H1 (cell line): ENCODE results near the gene USP38. TPM values are rescaled to one million over a fixed set of nuclear protein-coding genes. Genes with fewer than 3 reads are reported as not detected.

Experiments used
- CTCF ChIA-PET: fragments of 300-600 bp; sonication (Branson Sonifier 250); formaldehyde crosslinking; loops from one replicate; lab custom pipeline; 2021; ENCODE audit not compliant: partially characterized antibody; lab: Charles Lee
- POLR2A ChIA-PET: fragments of 300-600 bp; sonication (Branson Sonifier 250); formaldehyde crosslinking; loops from one replicate; lab custom pipeline; 2021; ENCODE audit warnings: inconsistent platforms; ENCODE audit not compliant: partially characterized antibody; lab: Charles Lee
- DNase-seq, 2 experiments: peaks; one replicate each; pipeline versions ENCODE4 v3.0.0 to v3.0.0-alpha.2; 2010 to 2022; ENCODE audit warnings: low spot score in 2 of 2, low read depth in 1 of 2, mixed read lengths in 1 of 2
- FAIRE-seq: peaks from 2 replicates; lab custom pipeline; 2011; peaks lifted over from hg19 to GRCh38; lab: Jason Lieb, UNC
- H2AFZ ChIP-seq: 2 replicates; pipeline ENCODE4 v1.8.1; 2012; ENCODE audit warnings: low read length, inconsistent platforms
- H2AK5ac ChIP-seq: 2 replicates; pipeline ENCODE4 v1.6.1; 2013; ENCODE audit warnings: low read depth, low read length
- H2BK120ac ChIP-seq: replicated peaks from 2 replicates; pipeline ENCODE3; 2013; ENCODE audit warnings: low read depth, low read length, inconsistent platforms
- H2BK12ac ChIP-seq: 2 replicates; pipeline ENCODE4 v1.6.1; 2013; ENCODE audit warnings: low read depth, low read length
- H2BK15ac ChIP-seq: 2 replicates; pipeline ENCODE4 v1.6.1; 2013; ENCODE audit warnings: low read length
- H2BK20ac ChIP-seq: 2 replicates; pipeline ENCODE4 v1.6.1; 2013; ENCODE audit warnings: low read length
- H2BK5ac ChIP-seq: 2 replicates; pipeline ENCODE4 v1.6.1; 2013; ENCODE audit warnings: low read depth, low read length
- H3K14ac ChIP-seq: 2 replicates; pipeline ENCODE4 v1.6.1; 2013; ENCODE audit warnings: inconsistent platforms; ENCODE audit not compliant: insufficient read length
- H3K18ac ChIP-seq: 2 replicates; pipeline ENCODE4 v1.6.1; 2013; ENCODE audit warnings: low read length; ENCODE audit errors: extremely low read depth
- H3K23ac ChIP-seq: 2 replicates; pipeline ENCODE4 v1.6.1; 2013; ENCODE audit warnings: inconsistent platforms; ENCODE audit not compliant: insufficient read length
- H3K23me2 ChIP-seq: 2 replicates; pipeline ENCODE4 v1.6.1; 2013; ENCODE audit warnings: low read depth, low read length
- H3K27ac ChIP-seq: 2 replicates; pipeline ENCODE4 v1.6.1; 2011; ENCODE audit warnings: low read depth, low read length, inconsistent platforms
- H3K27me3 ChIP-seq, 4 experiments: replicated peaks in 1 of 4; 1 replicate in 1 of 4; 2 replicates in 3 of 4; pipeline versions ENCODE4 v1.6.1 to v1.8.1; 2011 to 2013; ENCODE audit warnings: low read length in 3 of 4, mild to moderate bottlenecking in 3 of 4, inconsistent platforms in 2 of 4, mixed read lengths in 2 of 4, moderate library complexity in 1 of 4; ENCODE audit not compliant: control insufficient read depth in 3 of 4, insufficient read depth in 3 of 4; ENCODE audit errors: extremely low read depth in 1 of 4
- H3K36me3 ChIP-seq, 4 experiments: 2 replicates each; pipeline versions ENCODE4 v1.6.1 to v1.8.1; 2011 to 2013; ENCODE audit warnings: mild to moderate bottlenecking in 4 of 4, low read length in 3 of 4, moderate library complexity in 2 of 4, control low read depth in 1 of 4, inconsistent platforms in 1 of 4; ENCODE audit not compliant: insufficient read depth in 4 of 4, control insufficient read depth in 2 of 4
- H3K4ac ChIP-seq: replicated peaks from 2 replicates; pipeline ENCODE3; 2013; ENCODE audit warnings: low read length, low read depth, mixed read lengths, inconsistent platforms; ENCODE audit not compliant: insufficient read length
- H3K4me1 ChIP-seq, 4 experiments: replicated peaks in 1 of 4; 1 replicate in 1 of 4; 2 replicates in 3 of 4; pipeline versions ENCODE4 v1.6.1 to v1.8.1; 2011 to 2013; ENCODE audit warnings: low read length in 3 of 4, inconsistent platforms in 2 of 4, mixed read lengths in 1 of 4; ENCODE audit not compliant: insufficient read depth in 4 of 4, control insufficient read depth in 3 of 4
- H3K4me2 ChIP-seq, 2 experiments: 2 replicates each; pipeline versions ENCODE4 v1.6.1 to v1.8.1; 2011 to 2013; ENCODE audit warnings: low read depth in 2 of 2, low read length in 2 of 2, control low read depth in 1 of 2, inconsistent platforms in 1 of 2, mild to moderate bottlenecking in 1 of 2; ENCODE audit not compliant: insufficient read depth in 1 of 2
- H3K4me3 ChIP-seq, 4 experiments: fragments of 200-600, 300-600 bp in 1 of 4; sonication (generic), shearing (Covaris generic), sonication (Bioruptor Twin) in 1 of 4; 2 replicates each; pipeline versions ENCODE4 v1.5.1 to v1.8.1; 2011 to 2016; ENCODE audit warnings: low read length in 4 of 4, low read depth in 3 of 4, control low read depth in 2 of 4, inconsistent platforms in 2 of 4, mild to moderate bottlenecking in 2 of 4, mixed read lengths in 1 of 4, moderate library complexity in 1 of 4; ENCODE audit not compliant: insufficient read depth in 2 of 4; ENCODE audit errors: extremely low read depth in 1 of 4
- H3K56ac ChIP-seq: replicated peaks from 2 replicates; pipeline ENCODE3; 2013; ENCODE audit warnings: low read depth, mild to moderate bottlenecking, mixed read lengths, low read length, inconsistent platforms; ENCODE audit not compliant: insufficient read length
- H3K79me1 ChIP-seq: 2 replicates; pipeline ENCODE4 v1.6.1; 2013; ENCODE audit warnings: low read depth, low read length, control low read depth
- H3K79me2 ChIP-seq, 2 experiments: 2 replicates each; pipeline versions ENCODE4 v1.6.1 to v1.8.1; 2012 to 2013; ENCODE audit warnings: low read length in 2 of 2, mild to moderate bottlenecking in 2 of 2, inconsistent platforms in 1 of 2; ENCODE audit not compliant: insufficient read depth in 2 of 2, control insufficient read depth in 1 of 2
- H3K9ac ChIP-seq, 4 experiments: replicated peaks in 1 of 4; 1 replicate in 1 of 4; 2 replicates in 3 of 4; pipeline versions ENCODE4 v1.6.1 to v1.8.1; 2011 to 2013; ENCODE audit warnings: low read depth in 3 of 4, low read length in 3 of 4, control low read depth in 2 of 4, mild to moderate bottlenecking in 2 of 4, moderate library complexity in 2 of 4, inconsistent platforms in 1 of 4; ENCODE audit errors: extremely low read depth in 1 of 4
- H3K9me3 ChIP-seq, 2 experiments: 2 replicates each; pipeline versions ENCODE4 v1.6.1 to v1.8.1; 2012 to 2013; ENCODE audit warnings: mild to moderate bottlenecking in 2 of 2, moderate library complexity in 2 of 2, control low read depth in 1 of 2, inconsistent platforms in 1 of 2, low read depth in 1 of 2, low read length in 1 of 2, mixed read lengths in 1 of 2; ENCODE audit not compliant: insufficient read depth in 2 of 2
- H4K20me1 ChIP-seq, 2 experiments: replicated peaks in 1 of 2; 2 replicates each; pipeline versions ENCODE3 to v1.8.1; 2011 to 2013; ENCODE audit warnings: inconsistent platforms in 2 of 2, low read length in 2 of 2, mild to moderate bottlenecking in 1 of 2; ENCODE audit not compliant: insufficient read depth in 2 of 2, control insufficient read depth in 1 of 2
- H4K5ac ChIP-seq: 2 replicates; pipeline ENCODE4 v1.6.1; 2013; ENCODE audit warnings: low read length, low read depth, mixed read lengths, inconsistent platforms; ENCODE audit not compliant: insufficient read length
- H4K8ac ChIP-seq: 2 replicates; pipeline ENCODE4 v1.8.0; 2013; ENCODE audit warnings: mild to moderate bottlenecking, moderate library complexity, low read length, inconsistent platforms; ENCODE audit not compliant: insufficient read depth; ENCODE audit errors: extremely low read depth
- H4K91ac ChIP-seq: replicated peaks from 2 replicates; pipeline ENCODE3; 2013; ENCODE audit warnings: low read length, mixed read lengths, inconsistent platforms; ENCODE audit not compliant: insufficient read length
- CHD1 ChIP-seq: IDR thresholded peaks from 2 replicates; pipeline ENCODE4 v1.6.1; 2012; ENCODE audit warnings: low read depth, low read length, improper control_type of control experiment
- FOSL1 ChIP-seq: IDR thresholded peaks from 2 replicates; pipeline ENCODE4 v1.6.1; 2011; ENCODE audit warnings: mild to moderate bottlenecking, low read depth, low read length, moderate library complexity; ENCODE audit not compliant: insufficient read depth
- KDM1A ChIP-seq: fragments of 200-600, 300-600 bp; sonication (generic); IDR thresholded peaks from 2 replicates; pipeline ENCODE4 v1.7.1; 2016; ENCODE audit warnings: mild to moderate bottlenecking, low read length, borderline replicate concordance
- WGBS, 2 experiments: shearing (Covaris generic) in 1 of 2; methylation state at CpG; one replicate each; pipeline versions ENCODE4 v1.1.6 to v1.1.7; 2013 to 2015; ENCODE audit warnings: low lambda C conversion rate in 2 of 2, mixed read lengths in 2 of 2, inconsistent platforms in 1 of 2, low coverage in 1 of 2, missing lambda C conversion rate in 1 of 2; ENCODE audit not compliant: insufficient replicate concordance in 2 of 2, insufficient coverage in 1 of 2, insufficient read length in 1 of 2; ENCODE audit errors: extremely low coverage in 1 of 2, missing lambda C conversion rate in 1 of 2; 5-methylcytosine and 5-hydroxymethylcytosine counted together
- polyA plus RNA-seq, 7 experiments: library from polyadenylated mRNA; depleted of rRNA in 3 of 7; stranded (reverse) in 5 of 7; unstranded in 2 of 7; fragments of >200 nt in 5 of 7; fragments of 200-250 nt in 2 of 7; gene quantifications; 1 replicate in 5 of 7; 2 replicates in 1 of 7; 4 replicates in 1 of 7; pipeline versions ENCODE4 v1.2.1 to v1.2.3, GENCODE V29; 2011 to 2013; ENCODE audit warnings: missing spikeins in 2 of 7, mixed read lengths in 2 of 7
- total RNA-seq: library from RNA; stranded (reverse); fragmentation: NEBNext Ultra II Directional; extraction: Animal tissue kit (Norgen Biotek cat#: 25700); gene quantifications from 2 replicates; pipeline ENCODE4 v1.2.1, GENCODE V29; 2021

USP38 gene
- total and polyA plus RNA-seq, 2 of the 8 experiments (the other 6 are each of a cell fraction or from before 2014, with no cell fraction given): 3.2 to 10.5 TPM

GRCh38 chr4:143256456-143256855 is 71.7 kb downstream of the USP38 start:
- TF ChIP-seq FOSL1: no peak
- no peak for TF ChIP-seq CHD1
- TF ChIP-seq KDM1A: no peak
- TF ChIP-seq, all 59 proteins: peak for 0
- H3K9me3 ChIP-seq: no peaks in the 10 kb centered on the region
- no peak overlapping the region for H2BK12ac ChIP-seq
- H4K20me1 ChIP-seq: no peaks in the 10 kb centered on the region
- H3K9ac ChIP-seq: no peak overlapping the region
- H3K14ac ChIP-seq: no peak overlapping the region
- DNase-seq (no peak), FAIRE-seq (no peak)
- no peaks in the 10 kb centered on the region for H3K79me2 ChIP-seq
- WGBS, 2 experiments: 91% methylated on average over 2 of the region's 2 CpGs; no CpG with 5 or more reads in 1 of the 2 experiments
- no peak overlapping the region for H4K91ac ChIP-seq
- H3K23ac ChIP-seq: no peak overlapping the region
- no peak overlapping the region for H3K4me3 ChIP-seq
- H3K23me2 ChIP-seq: no peaks in the 10 kb centered on the region
- H3K79me1 ChIP-seq: no peaks in the 10 kb centered on the region
- H2BK20ac ChIP-seq: no peak overlapping the region
- H4K8ac ChIP-seq: no peak overlapping the region
- no peaks in the 10 kb centered on the region for H3K36me3 ChIP-seq
- H2BK15ac ChIP-seq: no peak overlapping the region
- H4K5ac ChIP-seq: no peak overlapping the region
- no peak overlapping the region for H3K56ac ChIP-seq
- no peak overlapping the region for H2BK120ac ChIP-seq
- H3K4ac ChIP-seq: no peak overlapping the region
- H2AFZ ChIP-seq: no peak overlapping the region
- POLR2A ChIA-PET: no interaction called here
- no peak overlapping the region for H2BK5ac ChIP-seq
- no peak overlapping the region for H3K18ac ChIP-seq
- H3K27me3 ChIP-seq: no peaks in the 10 kb centered on the region
- no peak overlapping the region for H2AK5ac ChIP-seq
- peaks cover 0 to 2% (median 0%) of the 10 kb centered on the region in 4 experiments; a peak in 1 of 7 replicates for H3K4me1 ChIP-seq
- no peak overlapping the region for H3K4me2 ChIP-seq
- no peak overlapping the region for H3K27ac ChIP-seq
- CTCF ChIA-PET: interaction anchor here (1.3 kb wide), 1 partner anchor 26 kb away, joined by 3 read pairs; no protein-coding TSS in a partner anchor
